Frontal cortex (tissue), 4 donors: ENCODE results near the gene ADGRA3. TPM values are rescaled to one million over a fixed set of nuclear protein-coding genes. Genes with fewer than 3 reads are reported as not detected.
"Not testable (repeated sequence)": the region's sequence is repeated elsewhere in the genome, so short reads cannot be mapped to it uniquely, and the experiment has no call there.

Source experiments
- DNase-seq, 2 donors: peaks; one replicate each; pipeline ENCODE4 v3.0.0; 2012; ENCODE audit warnings: low spot score in 2 of 2
- FAIRE-seq: peaks from 2 replicates; lab custom pipeline; 2012; peaks lifted over from hg19 to GRCh38; lab: Jason Lieb, UNC
- total RNA-seq: library from RNA; depleted of rRNA; stranded (reverse); fragments of >200 nt; gene quantifications from one replicate; pipeline ENCODE4 v1.2.3, GENCODE V29; 2014
- donor health status: control.
- donor health status: control.
- donor health status: control.

ADGRA3 gene
- total RNA-seq, 1 donor from 2014 or later: 45.2 TPM

DNA sequence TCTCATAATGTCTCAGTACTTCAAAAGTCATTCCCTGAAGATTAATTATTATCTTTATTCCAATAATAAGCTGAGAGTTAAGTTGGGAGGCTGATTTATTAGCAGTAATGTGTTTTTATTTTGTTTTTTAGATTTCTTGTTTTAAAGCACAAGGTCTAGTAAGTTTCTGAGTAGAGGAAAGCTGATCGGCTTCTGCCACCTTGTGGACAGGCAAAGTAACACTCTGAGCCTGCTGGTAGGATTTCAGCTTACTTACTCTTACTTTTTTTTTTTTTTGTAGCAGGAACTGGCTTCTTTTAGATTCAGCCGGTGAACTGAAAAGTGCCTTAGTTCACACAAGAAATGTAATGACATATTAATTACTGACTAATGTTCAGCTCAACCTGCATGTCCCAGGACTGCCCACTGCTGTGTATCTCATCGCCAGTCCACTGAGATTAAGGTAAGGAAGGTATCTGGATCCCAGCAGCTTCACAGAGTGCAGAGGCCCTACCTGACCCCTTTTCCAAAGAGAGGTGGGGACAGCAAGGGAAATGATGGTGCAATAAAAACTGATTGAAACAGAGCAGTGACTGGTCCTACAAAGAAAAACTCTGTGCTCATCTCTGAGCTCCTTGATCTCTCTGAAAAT is 126.5 kb downstream of the ADGRA3 start:
- DNase-seq: peak in 1 of 2 donors; percentile 12
- FAIRE-seq: peak; percentile 91

DNA sequence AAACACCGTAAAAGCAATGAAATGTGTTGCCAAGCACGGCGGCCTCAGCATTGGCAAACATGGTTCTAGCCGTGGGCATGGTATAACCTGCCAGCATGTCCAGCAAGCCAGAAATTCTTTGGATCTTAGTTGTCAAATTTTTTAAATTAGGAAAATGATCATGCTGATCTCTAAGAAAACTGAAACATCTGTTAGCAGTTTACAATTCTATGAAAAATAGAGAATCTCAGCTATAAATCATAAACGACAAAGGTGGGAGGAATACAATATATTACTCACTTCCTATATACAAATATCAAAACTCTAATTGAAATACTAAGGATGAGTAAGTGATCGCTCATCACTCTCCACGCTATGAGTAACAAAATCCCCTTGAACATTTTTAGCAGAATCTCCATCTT is 130.3 kb downstream of the ADGRA3 start:
- no peak for DNase-seq
- no peak for FAIRE-seq

DNA sequence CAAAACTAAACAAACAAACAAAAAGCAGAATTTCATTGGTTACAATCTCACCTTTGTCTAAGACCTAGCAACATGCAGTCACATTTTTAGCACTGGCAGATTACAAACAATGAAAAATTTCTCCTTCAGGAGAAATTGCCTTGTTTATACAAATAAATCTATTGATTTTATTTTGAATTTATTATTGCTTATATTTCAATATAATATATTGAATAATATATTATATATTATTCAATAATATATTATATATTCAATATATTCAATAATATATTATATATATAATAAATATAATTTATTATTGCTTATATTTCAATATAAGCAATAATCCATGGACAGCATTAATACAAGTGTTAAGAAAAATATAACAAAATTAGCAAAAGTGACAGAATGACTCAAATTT is 131.7 kb downstream of the ADGRA3 start:
- FAIRE-seq (peak; percentile 33), DNase-seq (no peak)

DNA sequence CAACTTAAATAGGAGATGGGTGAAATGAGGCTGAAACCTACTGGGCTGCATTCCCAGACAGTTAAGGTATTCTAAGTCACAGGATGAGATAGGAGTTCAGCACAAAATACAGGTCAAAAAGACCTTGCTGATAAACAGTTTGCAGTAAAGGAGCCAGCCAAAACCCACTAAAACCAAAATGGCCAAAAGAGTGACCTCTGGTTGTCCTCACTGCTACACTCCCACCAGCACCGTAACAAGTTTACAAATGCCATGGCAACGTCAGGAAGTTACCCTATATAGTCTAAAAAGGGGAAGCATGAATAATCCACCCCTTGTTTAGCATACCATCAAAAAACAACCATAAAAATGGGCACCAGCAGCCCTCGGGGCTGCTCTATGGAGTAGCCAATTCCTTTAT is 133.7 kb downstream of the ADGRA3 start:
- DNase-seq, FAIRE-seq: not testable (repeated sequence)

DNA sequence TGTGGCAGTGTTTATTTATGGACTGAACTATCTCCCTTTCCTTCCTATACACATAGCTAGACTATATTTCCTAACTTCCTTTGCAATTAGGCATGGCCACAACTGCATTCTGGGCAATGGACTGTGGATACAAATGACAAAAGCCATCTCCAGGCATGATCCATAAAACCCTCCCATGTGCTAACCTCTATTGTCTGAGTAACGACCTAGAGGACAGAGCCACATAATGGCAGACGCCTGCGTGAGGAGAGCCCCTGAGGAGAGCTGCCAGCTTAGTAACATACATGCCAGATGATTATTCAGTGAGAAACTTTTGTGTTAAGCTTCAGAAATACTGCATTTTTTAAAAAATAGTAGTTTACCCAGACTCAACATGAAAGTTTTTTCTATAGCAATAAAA is 142.9 kb downstream of the ADGRA3 start:
- no peak for FAIRE-seq

DNA sequence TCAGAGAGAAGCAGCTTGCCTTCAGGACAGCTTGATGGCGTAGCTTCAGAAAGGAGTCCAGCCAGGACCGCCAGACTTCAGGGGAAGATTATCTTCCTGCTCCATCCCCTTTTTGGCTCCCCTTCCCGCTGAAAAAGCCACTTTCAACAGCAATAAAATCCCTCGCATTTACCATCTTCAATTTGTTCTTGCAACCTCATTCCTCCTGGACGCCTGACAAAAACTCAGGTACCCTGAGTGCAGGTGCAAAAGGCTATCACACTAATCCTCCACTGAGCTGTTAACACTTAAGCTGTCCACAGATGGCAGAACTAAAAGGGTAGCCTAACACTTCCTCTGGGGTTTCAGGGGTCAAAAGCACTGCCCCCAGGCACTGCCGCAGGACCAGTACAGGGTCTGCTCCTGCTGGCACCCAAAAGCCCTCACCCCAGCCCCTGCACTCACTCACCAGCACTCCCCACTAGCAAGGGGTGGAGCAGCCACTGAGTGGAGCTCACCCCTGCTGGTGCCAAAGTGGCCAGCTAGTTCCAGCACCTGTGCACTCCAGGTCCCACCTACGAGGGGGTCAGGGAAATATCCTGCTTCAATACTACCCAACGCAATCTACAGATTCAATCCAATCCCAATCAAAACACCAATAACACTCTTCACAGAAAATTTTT is 145.8 kb downstream of the ADGRA3 start:
- no peak for DNase-seq
- FAIRE-seq: no peak

More for the DNA sequence above, 142.9 kb downstream of the ADGRA3 start:
- no peak for DNase-seq

DNA sequence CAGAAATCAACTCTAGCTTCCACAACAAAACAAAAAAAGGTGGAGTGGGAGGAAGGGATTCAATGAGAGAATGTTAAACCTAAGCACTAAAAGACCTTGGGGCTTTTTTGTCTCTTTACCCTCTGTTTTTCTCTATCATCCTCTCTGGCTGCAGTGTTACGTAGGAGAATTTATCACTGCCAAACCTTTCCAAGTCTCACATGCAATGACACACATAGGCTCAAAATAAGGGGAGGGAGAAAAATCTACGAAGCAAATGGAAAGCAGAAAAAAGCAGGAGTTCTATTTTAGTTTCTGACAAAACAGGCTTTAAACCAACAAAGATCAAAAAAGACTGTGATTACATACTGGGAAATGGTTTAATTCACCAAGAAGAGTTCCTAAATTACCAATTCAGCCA is 152.1 kb downstream of the ADGRA3 start:
- DNase-seq (no peak), FAIRE-seq (no peak)

DNA sequence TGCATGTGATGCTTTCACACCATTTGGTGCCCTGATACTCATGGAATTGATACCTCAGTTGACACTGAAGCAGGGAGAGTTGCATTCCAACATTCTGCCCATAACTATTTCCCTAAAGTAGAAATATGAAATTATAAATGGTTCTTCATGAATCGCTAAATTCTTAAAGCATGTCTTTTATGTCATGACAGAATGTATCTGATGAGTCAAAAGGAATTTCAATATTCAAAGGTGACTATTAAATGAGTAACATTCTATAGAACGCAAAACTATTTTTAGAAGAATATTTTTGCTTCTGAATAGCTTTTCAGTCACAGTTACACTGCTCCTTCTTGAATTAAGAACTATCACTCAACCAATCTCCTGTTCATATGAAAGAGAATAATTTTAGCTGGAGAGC is 152.8 kb downstream of the ADGRA3 start:
- FAIRE-seq: no peak
- DNase-seq: no peak

DNA sequence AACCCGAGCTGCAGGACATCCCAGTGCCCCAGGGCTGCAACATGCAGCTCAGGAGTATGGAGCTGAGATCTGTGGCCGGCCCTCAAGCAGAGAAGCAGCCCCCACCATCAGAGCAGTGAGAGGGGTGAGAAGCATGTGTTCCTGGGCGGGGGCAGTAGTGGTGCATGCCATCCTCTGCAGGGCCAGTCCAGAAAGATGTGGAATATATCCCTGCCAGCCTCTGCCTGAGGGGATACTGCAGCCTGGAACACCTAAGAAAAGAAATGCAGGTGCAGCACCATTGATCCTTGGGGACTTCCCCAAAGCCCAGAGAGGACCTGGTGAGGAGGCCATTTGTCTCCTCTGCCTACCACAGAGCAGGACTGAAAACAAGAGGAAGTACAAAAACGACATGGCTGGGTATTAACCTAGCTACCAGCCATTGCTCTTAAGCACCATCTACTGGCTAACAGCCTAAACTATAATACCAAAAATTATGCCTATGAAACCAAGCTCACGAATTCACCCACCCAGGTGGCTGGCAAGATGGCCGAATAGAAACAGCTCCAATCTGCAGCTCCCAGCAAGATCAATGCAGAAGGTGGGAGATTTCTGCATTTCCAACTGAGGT is 158.8 kb downstream of the ADGRA3 start:
- no peak for FAIRE-seq
- peak in 1 of 2 donors; percentile 10 for DNase-seq

DNA sequence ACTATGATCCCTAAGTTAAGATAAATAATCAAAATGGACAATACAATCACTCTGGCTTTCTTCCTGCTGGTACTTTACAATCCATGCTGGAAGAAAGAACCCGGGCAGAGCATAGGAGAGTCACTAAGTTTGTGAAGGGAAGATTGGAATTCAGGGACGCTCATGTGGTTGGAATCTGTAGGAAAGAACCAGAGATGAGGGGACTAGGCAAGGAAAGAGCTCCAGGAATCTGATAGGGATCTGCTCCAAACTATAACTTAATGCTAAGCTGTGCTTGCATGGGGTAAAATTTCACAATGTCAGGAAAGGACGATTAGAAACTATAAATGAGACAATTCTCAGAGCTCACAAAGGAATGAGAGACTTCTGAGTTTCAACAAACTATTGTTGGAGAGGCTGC is 167.5 kb downstream of the ADGRA3 start:
- FAIRE-seq: no peak

DNA sequence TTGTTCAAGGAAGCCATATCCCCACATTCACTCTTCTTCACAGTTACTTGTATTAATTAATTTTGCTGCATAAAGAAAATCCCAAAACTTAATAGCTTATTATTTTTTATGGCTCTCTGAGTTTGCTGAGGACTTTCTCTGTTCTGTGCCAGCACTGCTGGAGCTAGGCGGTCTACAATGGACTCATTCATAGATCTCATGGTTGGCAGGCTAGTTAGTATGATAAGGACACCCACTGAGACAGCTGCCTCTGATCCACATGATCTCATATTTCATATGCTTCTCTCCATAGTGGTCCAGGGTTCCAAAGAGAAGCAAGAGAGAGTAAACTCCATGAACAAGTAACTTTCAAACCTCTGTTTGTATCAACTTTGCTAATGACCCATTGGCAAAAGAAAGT is 170.2 kb downstream of the ADGRA3 start:
- DNase-seq (no peak), FAIRE-seq (no peak)

More for the DNA sequence above, 167.5 kb downstream of the ADGRA3 start:
- no peak for DNase-seq

DNA sequence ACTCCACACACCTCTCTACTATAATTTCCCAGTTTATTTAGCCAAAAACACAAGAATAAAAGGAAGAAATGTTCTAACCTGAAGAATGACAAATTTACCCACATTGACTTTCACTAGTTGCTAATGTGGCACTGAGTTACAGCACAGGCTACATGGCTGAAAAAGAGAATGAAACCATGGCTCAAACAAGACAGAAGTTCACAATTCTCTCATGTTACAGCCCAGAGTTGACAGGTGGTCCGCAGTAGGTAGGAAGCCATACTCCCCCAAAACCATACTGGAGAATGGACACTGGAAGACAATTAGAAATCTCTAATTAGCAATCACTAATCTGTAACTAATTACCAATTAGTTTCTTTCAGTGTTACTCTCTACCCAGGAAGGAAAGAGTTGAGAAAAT is 170.8 kb downstream of the ADGRA3 start:
- FAIRE-seq (no peak), DNase-seq (no peak)

DNA sequence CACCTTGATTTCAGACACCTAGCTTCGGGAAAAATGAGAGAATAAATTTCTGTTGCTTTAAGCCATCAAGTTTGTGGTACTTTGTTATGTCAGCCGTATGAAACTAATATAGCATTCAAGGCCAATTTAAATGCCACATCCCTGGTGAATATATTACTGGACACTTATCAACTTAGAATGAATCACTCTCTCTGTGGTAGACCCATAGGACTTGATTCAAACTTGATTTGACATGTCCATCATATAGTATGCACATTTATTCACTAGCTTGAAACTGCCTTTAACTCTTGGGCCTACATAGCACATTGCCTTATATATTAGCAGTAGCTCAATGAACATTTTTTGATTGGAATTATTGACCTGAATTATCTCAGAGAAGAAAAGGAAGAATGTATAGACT is 172.3 kb downstream of the ADGRA3 start:
- no peak for FAIRE-seq

DNA sequence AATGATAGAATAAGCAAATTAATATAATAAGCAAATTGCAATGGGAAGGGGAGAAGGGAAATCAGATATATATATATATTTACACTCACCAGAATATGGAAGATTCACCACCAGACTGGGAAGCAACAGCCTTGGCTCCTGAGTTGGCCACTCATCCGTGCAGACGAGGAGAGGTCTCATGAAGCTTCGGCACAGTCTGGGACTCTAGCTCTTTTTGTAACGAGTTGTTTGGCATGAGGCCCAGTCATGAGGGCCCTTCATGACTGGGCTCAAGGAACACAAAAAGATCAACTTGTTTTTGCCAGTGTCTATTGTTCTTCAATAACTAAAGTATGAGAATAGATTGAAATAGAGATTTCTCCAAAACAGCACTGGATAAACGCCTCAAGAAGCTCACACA is 176.4 kb downstream of the ADGRA3 start:
- DNase-seq (no peak), FAIRE-seq (no peak)

More for the DNA sequence above, 172.3 kb downstream of the ADGRA3 start:
- no peak for DNase-seq

DNA sequence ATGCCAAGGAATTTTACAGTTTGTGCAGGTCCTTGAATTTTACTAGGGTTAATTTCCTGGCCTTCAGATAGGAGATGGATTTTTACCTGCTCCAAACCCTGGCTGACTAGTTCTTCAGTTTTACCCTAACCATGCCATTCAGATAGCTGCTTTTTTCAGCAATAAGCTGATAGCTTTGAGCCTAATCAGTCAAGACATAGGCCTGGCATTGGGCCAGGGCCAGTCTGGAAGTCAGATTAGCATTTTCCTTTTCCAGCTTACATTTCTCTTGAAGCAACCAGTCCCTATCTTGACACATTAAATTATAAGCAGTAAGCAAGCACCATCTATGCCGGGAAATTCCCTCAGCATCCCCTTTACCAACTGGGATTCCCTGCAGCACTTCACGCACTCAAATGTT is 177.1 kb downstream of the ADGRA3 start:
- no peak for DNase-seq
- no peak for FAIRE-seq

Other genes starting within 250 kb of the ADGRA3 start
- gene GBA3, start 176.9 kb upstream of the ADGRA3 start, total RNA-seq: 0.41 TPM